Naive thymus-derived CD4-positive, alpha-beta T cell (primary cell): ENCODE measurements around the gene BACH1. TPM values are rescaled to one million over a fixed set of nuclear protein-coding genes. Genes with fewer than 3 reads are reported as not detected.

Source experiments
- ATAC-seq: fragments of 150-1000 bp; cut with Tn5 transposase; 2 replicates; pipeline ENCODE4 v1.10.0; 2021; ENCODE audit warnings: mild to moderate bottlenecking, moderate library complexity
- CTCF ChIA-PET: fragments of 350-600 bp; sonication (Branson Sonifier 250); formaldehyde crosslinking; loops from one replicate; lab custom pipeline; 2021; ENCODE audit warnings: antibody characterized with exemption; lab: Charles Lee
- POLR2A ChIA-PET: fragments of 350-600 bp; sonication (Branson Sonifier 250); formaldehyde crosslinking; loops from one replicate; lab custom pipeline; 2021; ENCODE audit warnings: antibody characterized with exemption, inconsistent platforms; lab: Charles Lee
- DNase-seq, 9 donors: peaks; one replicate each; pipeline versions ENCODE4 v3.0.0 to v3.0.0-alpha.2; 2020 to 2022; ENCODE audit warnings: mixed read lengths in 1 of 9
- H3K27ac ChIP-seq: one replicate; pipeline ENCODE4 v1.7.0; 2013; ENCODE audit warnings: mild to moderate bottlenecking, low read depth, low read length, moderate library complexity
- H3K27me3 ChIP-seq, 2 donors: one replicate each; pipeline ENCODE4 v1.7.0; 2013; ENCODE audit warnings: low read length in 2 of 2, mild to moderate bottlenecking in 2 of 2, moderate library complexity in 2 of 2; ENCODE audit not compliant: control insufficient read depth in 2 of 2, insufficient read depth in 2 of 2
- H3K36me3 ChIP-seq, 3 experiments: 1 replicate in 2 of 3; 2 replicates in 1 of 3; pipeline ENCODE4 v1.7.0; 2013; ENCODE audit warnings: low read length in 3 of 3, mild to moderate bottlenecking in 3 of 3, moderate library complexity in 1 of 3; ENCODE audit not compliant: insufficient read depth in 3 of 3, control insufficient read depth in 2 of 3
- H3K4me1 ChIP-seq, 2 donors: one replicate each; pipeline ENCODE4 v1.7.0; 2013; ENCODE audit warnings: low read length in 2 of 2, mild to moderate bottlenecking in 2 of 2, moderate library complexity in 1 of 2; ENCODE audit not compliant: control insufficient read depth in 2 of 2, insufficient read depth in 2 of 2
- H3K4me3 ChIP-seq: 2 replicates; pipeline ENCODE4 v1.7.0; 2013; ENCODE audit warnings: mild to moderate bottlenecking, low read length
- H3K9me3 ChIP-seq, 3 experiments: 1 replicate in 2 of 3; 2 replicates in 1 of 3; pipeline ENCODE4 v1.7.0; 2013; ENCODE audit warnings: low read length in 3 of 3; ENCODE audit not compliant: control insufficient read depth in 2 of 3
- H3K27ac Mint-ChIP-seq, 9 donors: one replicate each; pipeline ENCODE4 v1.8.0; 2020 to 2022; ENCODE audit warnings: mixed read lengths in 9 of 9, mild to moderate bottlenecking in 8 of 9, moderate library complexity in 5 of 9, inconsistent platforms in 2 of 9
- H3K27me3 Mint-ChIP-seq, 5 donors: one replicate each; pipeline ENCODE4 v1.8.0; 2021 to 2022; ENCODE audit warnings: mixed read lengths in 5 of 5, mild to moderate bottlenecking in 1 of 5
- H3K36me3 Mint-ChIP-seq, 5 donors: one replicate each; pipeline ENCODE4 v1.8.0; 2020 to 2022; ENCODE audit warnings: mixed read lengths in 5 of 5, mild to moderate bottlenecking in 3 of 5, inconsistent platforms in 1 of 5
- H3K4me1 Mint-ChIP-seq, 7 donors: one replicate each; pipeline ENCODE4 v1.8.0; 2020 to 2022; ENCODE audit warnings: mixed read lengths in 7 of 7, mild to moderate bottlenecking in 3 of 7, inconsistent platforms in 1 of 7
- H3K4me3 Mint-ChIP-seq, 10 donors: one replicate each; pipeline ENCODE4 v1.8.0; 2020 to 2022; ENCODE audit warnings: mild to moderate bottlenecking in 10 of 10, mixed read lengths in 10 of 10, moderate library complexity in 6 of 10, inconsistent platforms in 2 of 10
- H3K9me3 Mint-ChIP-seq, 11 donors: one replicate each; pipeline ENCODE4 v1.8.0; 2020 to 2022; ENCODE audit warnings: mixed read lengths in 11 of 11, mild to moderate bottlenecking in 4 of 11, inconsistent platforms in 1 of 11, moderate library complexity in 1 of 11
- intact Hi-C, 2 donors: fragments of 100-400 bp; cut with micrococcal nuclease; formaldehyde crosslinking; loops; one replicate each; pipeline ENCODE4 v1.15.1; 2023
- polyA plus RNA-seq, 2 donors: library from polyadenylated mRNA; unstranded; fragments of 300-500 nt; fragmentation: Illumina TruSeq; gene quantifications; one replicate each; pipeline ENCODE4 v1.2.3, GENCODE V29; 2021
- total RNA-seq, 6 experiments: library from RNA in 5 of 6; stranded (reverse) in 5 of 6; gene quantifications; 1 replicate in 5 of 6; 2 replicates in 1 of 6; pipeline ENCODE4 v1.2.3 and lab custom pipeline; 2021 to 2026

Gene BACH1
- total and polyA plus RNA-seq, 7 experiments from 2014 or later, result 22.6 to 95.6 (median 42.0) TPM

GRCh38 chr21:29372063-29372802, 73.5 kb downstream of the BACH1 start:
- peak; percentile 94 for ATAC-seq
- ChIA-PET POLR2A (interaction anchor here (0.5 to 0.7 kb wide), 3 partner anchors 8 to 389 kb away, joined by 3 read pairs; no protein-coding TSS in a partner anchor), CTCF (interaction anchor here (0.7 to 2.8 kb wide), 8 partner anchors 11 to 676 kb away, joined by 3 to 12 read pairs (median 4); no protein-coding TSS in a partner anchor)
- DNase-seq, result peak in 8 of 9 donors; percentile 41 to 70 (median 61)
- Mint-ChIP-seq H3K27ac (peak overlapping the region in 3 of 9 donors; percentile 9 to 60 (median 30)), H3K36me3 (peaks cover 0 to 24% (median 4%) of the 10 kb centered on the region in 5 donors), H3K27me3 (no peaks in the 10 kb centered on the region), H3K4me3 (no peak overlapping the region), H3K9me3 (peaks cover 0 to 6% (median 0%) of the 10 kb centered on the region in 11 donors), H3K4me1 (peaks cover 5 to 15% (median 10%) of the 10 kb centered on the region in 7 donors)
- no peak overlapping the region for H3K4me3 ChIP-seq
- H3K4me1 ChIP-seq, result peaks cover 9 to 10% of the 10 kb centered on the region in 2 donors
- no peaks in the 10 kb centered on the region for H3K27me3 ChIP-seq
- no peaks in the 10 kb centered on the region for H3K9me3 ChIP-seq
- no peaks in the 10 kb centered on the region for H3K36me3 ChIP-seq
- intact Hi-C loops, result loop anchor here (1.0 to 10.0 kb wide), 9 partner anchors 24 to 377 kb away; partner anchors contain the start of genes BACH1 (in 1 of the 2) and LTN1 (in 1 of the 2)
- H3K27ac ChIP-seq, result no peak overlapping the region

DNA sequence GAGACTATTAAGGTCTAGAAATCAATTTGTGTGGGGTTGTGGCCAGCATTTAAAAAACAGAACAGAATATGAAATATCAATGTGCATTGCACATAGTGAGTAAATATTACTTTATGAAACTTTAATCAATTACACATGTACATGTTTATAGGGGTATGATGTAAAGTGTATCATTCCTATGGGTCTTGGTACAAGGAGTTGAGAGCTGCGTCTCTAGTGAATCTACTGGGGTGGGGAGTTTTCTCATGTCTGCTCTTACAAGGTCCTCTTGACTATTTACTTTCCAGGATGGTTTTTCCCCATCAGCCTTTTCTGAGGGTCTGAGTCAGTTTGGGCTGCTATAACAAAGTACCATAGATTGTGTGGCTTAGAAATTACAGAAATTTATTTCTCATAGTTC, 75.8 kb downstream of the BACH1 start:
- intact Hi-C loops, result loop anchor here in 1 of 2 donors (10.0 kb wide), 1 partner anchor 380 kb away; the partner anchor contains the start of gene LTN1

GRCh38 chr21:29376556-29376955, 77.8 kb downstream of the BACH1 start:
- POLR2A ChIA-PET, result interaction anchor here (1.3 kb wide), 1 partner anchor 73 kb away, joined by 4 read pairs; no protein-coding TSS in a partner anchor
- Histone ChIP-seq H3K27ac (no peak overlapping the region), H3K4me3 (no peak overlapping the region), H3K4me1 (peaks cover 9 to 10% of the 10 kb centered on the region in 2 donors), H3K36me3 (no peaks in the 10 kb centered on the region), H3K27me3 (no peaks in the 10 kb centered on the region), H3K9me3 (no peaks in the 10 kb centered on the region)
- H3K4me1 Mint-ChIP-seq, result peaks cover 5 to 15% (median 12%) of the 10 kb centered on the region in 7 donors
- no peaks in the 10 kb centered on the region for H3K27me3 Mint-ChIP-seq
- H3K36me3 Mint-ChIP-seq, result peaks cover 2 to 21% (median 4%) of the 10 kb centered on the region in 5 donors
- ATAC-seq (peak; percentile 77), DNase-seq (peak; percentile 8 to 41 (median 34))
- peaks cover 0 to 6% (median 0%) of the 10 kb centered on the region in 11 donors for H3K9me3 Mint-ChIP-seq
- intact Hi-C loops, result loop anchor here in 1 of 2 donors (1.0 to 10.0 kb wide), 4 partner anchors 143 to 471 kb away; partner anchors contain the start of gene LTN1
- CTCF ChIA-PET, result interaction anchor here (0.8 to 1.5 kb wide), 6 partner anchors 9 to 289 kb away, joined by 3 to 7 read pairs (median 4); no protein-coding TSS in a partner anchor
- peak overlapping the region in 2 of 9 donors; percentile 34 to 40 for H3K27ac Mint-ChIP-seq
- H3K4me3 Mint-ChIP-seq, result no peak overlapping the region

More for the DNA sequence above, 75.8 kb downstream of the BACH1 start:
- Histone ChIP-seq H3K4me3 (no peak overlapping the region), H3K4me1 (peaks cover 9 to 10% of the 10 kb centered on the region in 2 donors), H3K27ac (no peak overlapping the region), H3K27me3 (no peaks in the 10 kb centered on the region), H3K36me3 (no peaks in the 10 kb centered on the region), H3K9me3 (no peaks in the 10 kb centered on the region)
- Mint-ChIP-seq H3K4me3 (no peak overlapping the region), H3K36me3 (peaks cover 2 to 23% (median 4%) of the 10 kb centered on the region in 5 donors), H3K27ac (peak overlapping the region in 1 of 9 donors; percentile 5), H3K9me3 (peaks cover 0 to 6% (median 0%) of the 10 kb centered on the region in 11 donors), H3K4me1 (peaks cover 5 to 15% (median 12%) of the 10 kb centered on the region in 7 donors), H3K27me3 (no peaks in the 10 kb centered on the region)
- ChIA-PET CTCF (interaction anchor here (1.2 kb wide), 1 partner anchor 75 kb away, joined by 3 read pairs; no protein-coding TSS in a partner anchor), POLR2A (no interaction called here)
- no peak for DNase-seq
- ATAC-seq, result no peak

DNA sequence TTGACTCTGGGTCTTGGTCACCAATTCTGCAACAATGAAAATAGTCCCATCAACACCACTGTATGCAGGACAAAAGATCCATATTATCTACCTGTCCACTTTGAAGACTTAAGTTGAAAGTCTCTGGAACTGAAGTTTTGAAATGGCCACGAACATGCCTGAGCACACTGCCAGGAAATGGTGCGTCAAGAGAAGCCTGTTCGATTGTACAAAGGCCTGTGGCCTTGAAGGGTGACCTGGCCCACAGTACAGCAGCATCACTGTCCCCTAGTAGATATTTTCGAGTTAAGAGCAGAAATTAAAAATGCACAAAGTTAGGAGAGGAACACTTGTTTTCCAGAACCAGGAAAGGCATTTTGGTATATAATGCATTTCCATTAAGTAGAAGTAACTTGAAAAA, 78.5 kb downstream of the BACH1 start:
- Mint-ChIP-seq H3K4me1 (peaks cover 5 to 13% (median 12%) of the 10 kb centered on the region in 7 donors), H3K36me3 (peaks cover 2 to 23% (median 4%) of the 10 kb centered on the region in 5 donors), H3K27me3 (no peaks in the 10 kb centered on the region), H3K4me3 (no peak overlapping the region), H3K9me3 (peaks cover 0 to 6% (median 0%) of the 10 kb centered on the region in 11 donors), H3K27ac (peak overlapping the region in 3 of 9 donors; percentile 16 to 40 (median 34))
- no peak overlapping the region for H3K4me3 ChIP-seq
- intact Hi-C loops, result loop anchor here in 1 of 2 donors (5.0 to 10.0 kb wide), 2 partner anchors 382 to 470 kb away; partner anchors contain the start of gene LTN1
- ATAC-seq, result no peak
- no peaks in the 10 kb centered on the region for H3K36me3 ChIP-seq
- no peaks in the 10 kb centered on the region for H3K9me3 ChIP-seq
- H3K27ac ChIP-seq, result no peak overlapping the region
- peaks cover 8 to 9% of the 10 kb centered on the region in 2 donors for H3K4me1 ChIP-seq
- no peak for DNase-seq
- CTCF ChIA-PET, result interaction anchor here (0.9 to 1.5 kb wide), 4 partner anchors 8 to 79 kb away, joined by 3 to 5 read pairs (median 4); no protein-coding TSS in a partner anchor
- no peaks in the 10 kb centered on the region for H3K27me3 ChIP-seq
- POLR2A ChIA-PET, result interaction anchor here (0.6 to 1.3 kb wide), 2 partner anchors 72 to 296 kb away, joined by 3 to 4 read pairs; no protein-coding TSS in a partner anchor

GRCh38 chr21:29378832-29379231, 80.1 kb downstream of the BACH1 start:
- Histone ChIP-seq H3K4me3 (no peak overlapping the region), H3K27ac (no peak overlapping the region), H3K27me3 (no peaks in the 10 kb centered on the region), H3K36me3 (no peaks in the 10 kb centered on the region), H3K9me3 (no peaks in the 10 kb centered on the region), H3K4me1 (peaks cover 5 to 9% of the 10 kb centered on the region in 2 donors)
- no peak for ATAC-seq
- CTCF ChIA-PET, result no interaction called here
- intact Hi-C loops, result loop anchor here in 1 of 2 donors (5.0 to 10.0 kb wide), 2 partner anchors 384 to 468 kb away; partner anchors contain the start of gene LTN1
- H3K27ac Mint-ChIP-seq, result peak overlapping the region in 1 of 9 donors; percentile 6
- POLR2A ChIA-PET, result interaction anchor here (0.6 kb wide), 1 partner anchor 71 kb away, joined by 3 read pairs; no protein-coding TSS in a partner anchor
- peaks cover 0 to 19% (median 2%) of the 10 kb centered on the region in 5 donors for H3K36me3 Mint-ChIP-seq
- no peaks in the 10 kb centered on the region for H3K27me3 Mint-ChIP-seq
- peaks cover 5 to 13% (median 10%) of the 10 kb centered on the region in 7 donors for H3K4me1 Mint-ChIP-seq
- no peak for DNase-seq
- H3K4me3 Mint-ChIP-seq, result no peak overlapping the region
- peaks cover 0 to 3% (median 0%) of the 10 kb centered on the region in 11 donors for H3K9me3 Mint-ChIP-seq
